Measurements from ENCODE around the gene CCNJ. TPM values are rescaled to one million over a fixed set of nuclear protein-coding genes. Genes with fewer than 3 reads are reported as not detected.

Gene CCNJ
- total and polyA plus RNA-seq, 2 of the 13 experiments (the other 11 are each of a cell fraction or from before 2014, with no cell fraction given) = 14.1 to 21.5 TPM

DNA sequence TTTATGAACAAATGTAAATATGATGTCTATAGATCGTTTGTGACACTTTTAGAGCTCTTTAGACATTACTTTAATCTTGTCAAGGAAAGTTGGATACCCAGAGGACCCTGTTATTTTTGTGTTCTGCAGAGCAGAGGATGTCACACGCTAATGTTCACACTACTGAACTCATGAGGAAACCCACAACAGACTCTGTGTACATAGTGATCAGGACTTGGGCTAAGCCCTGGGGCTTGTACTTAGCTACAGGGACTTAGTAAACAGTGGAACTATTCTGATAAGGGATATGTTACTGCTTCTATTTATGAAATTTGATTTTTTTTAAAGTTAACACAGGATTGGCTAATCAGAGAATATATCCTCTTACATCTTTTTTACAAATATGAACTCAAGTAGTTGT, 50.6 kb downstream of the CCNJ start (continued):
- no peak for TF ChIP-seq ZNF230 (CRISPR knock-in tag; IDR thresholded peaks at IDR 0.05)
- no peak for TF ChIP-seq ASH2L (IDR thresholded peaks at IDR 0.05; ENCODE audit: insufficient read length, low read depth, low read length)
- TF ChIP-seq ZNF598 (CRISPR knock-in tag; IDR thresholded peaks at IDR 0.05; ENCODE audit: borderline replicate concordance) = no peak
- TF ChIP-seq CC2D1A (CRISPR knock-in tag; IDR thresholded peaks at IDR 0.05) = no peak
- TF ChIP-seq NCOA2 (CRISPR knock-in tag; IDR thresholded peaks at IDR 0.05) = peak; percentile 40
- TF ChIP-seq MAZ (IDR thresholded peaks at IDR 0.05; ENCODE audit: borderline replicate concordance, low read depth, low read length) = no peak
- TF ChIP-seq MAZ (CRISPR knock-in tag; IDR thresholded peaks at IDR 0.05; ENCODE audit: low read depth) = no peak
- TF ChIP-seq, protein P1, sequence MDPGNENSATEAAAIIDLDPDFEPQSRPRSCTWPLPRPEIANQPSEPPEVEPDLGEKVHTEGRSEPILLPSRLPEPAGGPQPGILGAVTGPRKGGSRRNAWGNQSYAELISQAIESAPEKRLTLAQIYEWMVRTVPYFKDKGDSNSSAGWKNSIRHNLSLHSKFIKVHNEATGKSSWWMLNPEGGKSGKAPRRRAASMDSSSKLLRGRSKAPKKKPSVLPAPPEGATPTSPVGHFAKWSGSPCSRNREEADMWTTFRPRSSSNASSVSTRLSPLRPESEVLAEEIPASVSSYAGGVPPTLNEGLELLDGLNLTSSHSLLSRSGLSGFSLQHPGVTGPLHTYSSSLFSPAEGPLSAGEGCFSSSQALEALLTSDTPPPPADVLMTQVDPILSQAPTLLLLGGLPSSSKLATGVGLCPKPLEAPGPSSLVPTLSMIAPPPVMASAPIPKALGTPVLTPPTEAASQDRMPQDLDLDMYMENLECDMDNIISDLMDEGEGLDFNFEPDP (CRISPR knock-in tag; conservative IDR thresholded peaks at IDR 0.05) = no peak
- TF ChIP-seq ATF7 (IDR thresholded peaks at IDR 0.05) = no peak
- TF ChIP-seq ATF7 (CRISPR knock-in tag; IDR thresholded peaks at IDR 0.05) = no peak
- no peak for TF ChIP-seq ZNF660 (CRISPR knock-in tag; IDR thresholded peaks at IDR 0.05; ENCODE audit: borderline replicate concordance, low read depth)
- TF ChIP-seq, protein P2, sequence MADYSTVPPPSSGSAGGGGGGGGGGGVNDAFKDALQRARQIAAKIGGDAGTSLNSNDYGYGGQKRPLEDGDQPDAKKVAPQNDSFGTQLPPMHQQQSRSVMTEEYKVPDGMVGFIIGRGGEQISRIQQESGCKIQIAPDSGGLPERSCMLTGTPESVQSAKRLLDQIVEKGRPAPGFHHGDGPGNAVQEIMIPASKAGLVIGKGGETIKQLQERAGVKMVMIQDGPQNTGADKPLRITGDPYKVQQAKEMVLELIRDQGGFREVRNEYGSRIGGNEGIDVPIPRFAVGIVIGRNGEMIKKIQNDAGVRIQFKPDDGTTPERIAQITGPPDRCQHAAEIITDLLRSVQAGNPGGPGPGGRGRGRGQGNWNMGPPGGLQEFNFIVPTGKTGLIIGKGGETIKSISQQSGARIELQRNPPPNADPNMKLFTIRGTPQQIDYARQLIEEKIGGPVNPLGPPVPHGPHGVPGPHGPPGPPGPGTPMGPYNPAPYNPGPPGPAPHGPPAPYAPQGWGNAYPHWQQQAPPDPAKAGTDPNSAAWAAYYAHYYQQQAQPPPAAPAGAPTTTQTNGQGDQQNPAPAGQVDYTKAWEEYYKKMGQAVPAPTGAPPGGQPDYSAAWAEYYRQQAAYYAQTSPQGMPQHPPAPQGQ (CRISPR knock-in tag; IDR thresholded peaks at IDR 0.05; ENCODE audit: borderline replicate concordance) = no peak
- TF ChIP-seq ZFP90 (CRISPR knock-in tag; IDR thresholded peaks at IDR 0.05; ENCODE audit: borderline replicate concordance) = no peak
- TF ChIP-seq ZNF543 (CRISPR knock-in tag; IDR thresholded peaks at IDR 0.05) = no peak
- TF ChIP-seq NCOA1 (CRISPR knock-in tag; IDR thresholded peaks at IDR 0.05) = no peak
- TF ChIP-seq, protein P3, sequence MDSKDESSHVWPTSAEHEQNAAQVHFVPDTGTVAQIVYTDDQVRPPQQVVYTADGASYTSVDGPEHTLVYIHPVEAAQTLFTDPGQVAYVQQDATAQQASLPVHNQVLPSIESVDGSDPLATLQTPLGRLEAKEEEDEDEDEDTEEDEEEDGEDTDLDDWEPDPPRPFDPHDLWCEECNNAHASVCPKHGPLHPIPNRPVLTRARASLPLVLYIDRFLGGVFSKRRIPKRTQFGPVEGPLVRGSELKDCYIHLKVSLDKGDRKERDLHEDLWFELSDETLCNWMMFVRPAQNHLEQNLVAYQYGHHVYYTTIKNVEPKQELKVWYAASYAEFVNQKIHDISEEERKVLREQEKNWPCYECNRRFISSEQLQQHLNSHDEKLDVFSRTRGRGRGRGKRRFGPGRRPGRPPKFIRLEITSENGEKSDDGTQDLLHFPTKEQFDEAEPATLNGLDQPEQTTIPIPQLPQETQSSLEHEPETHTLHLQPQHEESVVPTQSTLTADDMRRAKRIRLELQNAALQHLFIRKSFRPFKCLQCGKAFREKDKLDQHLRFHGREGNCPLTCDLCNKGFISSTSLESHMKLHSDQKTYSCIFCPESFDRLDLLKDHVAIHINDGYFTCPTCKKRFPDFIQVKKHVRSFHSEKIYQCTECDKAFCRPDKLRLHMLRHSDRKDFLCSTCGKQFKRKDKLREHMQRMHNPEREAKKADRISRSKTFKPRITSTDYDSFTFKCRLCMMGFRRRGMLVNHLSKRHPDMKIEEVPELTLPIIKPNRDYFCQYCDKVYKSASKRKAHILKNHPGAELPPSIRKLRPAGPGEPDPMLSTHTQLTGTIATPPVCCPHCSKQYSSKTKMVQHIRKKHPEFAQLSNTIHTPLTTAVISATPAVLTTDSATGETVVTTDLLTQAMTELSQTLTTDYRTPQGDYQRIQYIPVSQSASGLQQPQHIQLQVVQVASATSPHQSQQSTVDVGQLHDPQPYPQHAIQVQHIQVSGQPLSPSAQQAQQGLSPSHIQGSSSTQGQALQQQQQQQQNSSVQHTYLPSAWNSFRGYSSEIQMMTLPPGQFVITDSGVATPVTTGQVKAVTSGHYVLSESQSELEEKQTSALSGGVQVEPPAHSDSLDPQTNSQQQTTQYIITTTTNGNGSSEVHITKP (CRISPR knock-in tag; IDR thresholded peaks at IDR 0.05; ENCODE audit: low read depth) = no peak
- no peak for TF ChIP-seq ZNF326 (CRISPR knock-in tag; IDR thresholded peaks at IDR 0.05; ENCODE audit: borderline replicate concordance)
- no peak for TF ChIP-seq ZBTB21 (CRISPR knock-in tag; IDR thresholded peaks at IDR 0.05)
- TF ChIP-seq, protein P4, sequence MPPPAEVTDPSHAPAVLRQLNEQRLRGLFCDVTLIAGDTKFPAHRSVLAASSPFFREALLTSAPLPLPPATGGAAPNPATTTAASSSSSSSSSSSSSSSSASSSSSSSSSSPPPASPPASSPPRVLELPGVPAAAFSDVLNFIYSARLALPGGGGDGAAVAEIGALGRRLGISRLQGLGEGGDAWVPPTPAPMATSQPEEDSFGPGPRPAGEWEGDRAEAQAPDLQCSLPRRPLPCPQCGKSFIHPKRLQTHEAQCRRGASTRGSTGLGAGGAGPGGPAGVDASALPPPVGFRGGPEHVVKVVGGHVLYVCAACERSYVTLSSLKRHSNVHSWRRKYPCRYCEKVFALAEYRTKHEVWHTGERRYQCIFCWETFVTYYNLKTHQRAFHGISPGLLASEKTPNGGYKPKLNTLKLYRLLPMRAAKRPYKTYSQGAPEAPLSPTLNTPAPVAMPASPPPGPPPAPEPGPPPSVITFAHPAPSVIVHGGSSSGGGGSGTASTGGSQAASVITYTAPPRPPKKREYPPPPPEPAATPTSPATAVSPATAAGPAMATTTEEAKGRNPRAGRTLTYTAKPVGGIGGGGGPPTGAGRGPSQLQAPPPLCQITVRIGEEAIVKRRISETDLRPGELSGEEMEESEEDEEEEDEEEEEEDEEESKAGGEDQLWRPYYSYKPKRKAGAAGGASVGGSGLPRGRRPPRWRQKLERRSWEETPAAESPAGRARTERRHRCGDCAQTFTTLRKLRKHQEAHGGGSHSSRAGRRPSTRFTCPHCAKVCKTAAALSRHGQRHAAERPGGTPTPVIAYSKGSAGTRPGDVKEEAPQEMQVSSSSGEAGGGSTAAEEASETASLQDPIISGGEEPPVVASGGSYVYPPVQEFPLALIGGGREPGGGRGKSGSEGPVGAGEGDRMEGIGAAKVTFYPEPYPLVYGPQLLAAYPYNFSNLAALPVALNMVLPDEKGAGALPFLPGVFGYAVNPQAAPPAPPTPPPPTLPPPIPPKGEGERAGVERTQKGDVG (CRISPR knock-in tag; IDR thresholded peaks at IDR 0.05; ENCODE audit: borderline replicate concordance) = no peak
- TF ChIP-seq, protein P5, sequence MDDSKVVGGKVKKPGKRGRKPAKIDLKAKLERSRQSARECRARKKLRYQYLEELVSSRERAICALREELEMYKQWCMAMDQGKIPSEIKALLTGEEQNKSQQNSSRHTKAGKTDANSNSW (CRISPR knock-in tag; IDR thresholded peaks at IDR 0.05; ENCODE audit: borderline replicate concordance) = no peak
- TF ChIP-seq FOSL1 (CRISPR knock-in tag; IDR thresholded peaks at IDR 0.05; ENCODE audit: borderline replicate concordance) = no peak

Data from HepG2 (cell line).